NCI-H2029 (cell line): Measurements from ENCODE around the gene ACTR3C.
"Not testable (repeated sequence)": the region's sequence is repeated elsewhere in the genome, so short reads cannot be mapped to it uniquely, and the experiment has no call there.

Source experiments
- DNase-seq: peaks from one replicate; lab custom pipeline; 2025; lab: John Stamatoyannopoulos, UW

ACTR3C gene

DNA sequence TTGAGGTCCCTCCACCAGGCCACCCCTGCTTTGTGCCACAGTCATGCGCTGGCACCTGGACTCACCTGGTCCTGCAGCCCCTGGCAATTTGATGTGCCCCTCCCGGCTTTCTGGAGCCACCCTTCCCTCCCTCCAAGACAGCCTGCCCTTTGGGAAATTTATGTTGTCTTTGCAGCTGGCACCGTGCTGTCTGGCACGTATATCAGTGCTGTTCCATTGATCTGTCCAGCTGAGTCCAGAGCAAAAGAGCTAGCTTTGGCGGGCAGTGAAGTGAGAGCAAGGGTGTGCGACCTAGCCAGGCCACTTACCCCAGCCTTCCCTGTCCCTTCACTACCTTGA lies 12.4 kb upstream of the ACTR3C start:
- no peak for DNase-seq

DNA sequence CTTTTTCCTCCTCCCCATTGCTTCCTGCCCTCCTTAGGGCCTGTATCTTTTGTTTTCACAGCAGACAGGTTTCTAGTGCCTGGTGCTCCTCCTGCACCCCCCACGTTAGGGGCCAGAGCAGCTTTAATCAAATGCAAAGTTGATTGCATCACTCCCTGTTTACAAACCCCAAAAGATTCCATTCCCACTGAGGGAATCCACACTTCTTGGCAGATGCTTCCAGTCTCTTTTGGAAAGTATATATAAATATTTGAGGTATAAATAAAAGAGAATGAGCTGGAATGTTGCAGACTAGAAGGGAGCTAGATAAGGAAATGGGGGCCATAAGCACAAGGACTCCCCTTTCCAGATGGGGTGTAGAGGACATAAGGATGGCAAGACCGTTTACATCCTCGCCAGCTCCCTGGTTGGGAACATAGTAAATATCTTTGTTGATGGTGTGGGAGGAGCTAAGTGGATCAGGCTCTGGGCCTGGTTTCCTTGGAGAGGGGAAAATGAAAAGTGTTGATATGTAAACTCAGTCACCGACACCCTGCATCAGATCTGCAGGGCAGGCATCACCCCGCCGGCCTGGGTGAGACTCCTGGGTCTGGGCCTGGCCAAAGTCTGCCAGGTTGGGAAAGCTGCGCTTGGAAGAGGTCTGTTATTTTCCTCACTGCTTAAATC lies 11.9 kb upstream of the ACTR3C start:
- DNase-seq, result no peak

GRCh38 chr7:150334108-150334507 lies 10.8 kb upstream of the ACTR3C start:
- no peak for DNase-seq

DNA sequence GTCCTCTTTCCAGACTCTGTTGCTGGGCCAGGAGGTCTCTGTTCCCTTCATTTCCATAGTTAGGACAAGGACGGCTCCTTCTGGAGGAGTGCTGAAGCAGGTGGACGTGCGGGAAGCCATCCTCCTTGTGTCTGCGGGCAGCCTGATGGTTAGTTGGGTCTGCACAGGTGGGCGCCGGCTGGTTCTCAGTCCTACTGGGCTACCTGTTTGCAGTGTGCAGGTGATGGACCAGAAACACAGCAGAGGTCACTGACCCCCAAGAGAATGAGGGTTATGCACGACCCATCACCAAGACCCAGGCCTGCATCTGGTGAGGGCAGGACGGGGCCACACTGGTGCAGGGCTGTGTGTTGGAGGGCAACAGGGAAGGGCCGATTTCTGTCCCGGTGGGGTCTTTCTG lies 10.3 kb upstream of the ACTR3C start:
- DNase-seq, result no peak

GRCh38 chr7:150332852-150333635 lies 9.7 kb upstream of the ACTR3C start:
- no peak for DNase-seq

GRCh38 chr7:150330211-150330885 lies 7.0 kb upstream of the ACTR3C start:
- DNase-seq, result no peak

DNA sequence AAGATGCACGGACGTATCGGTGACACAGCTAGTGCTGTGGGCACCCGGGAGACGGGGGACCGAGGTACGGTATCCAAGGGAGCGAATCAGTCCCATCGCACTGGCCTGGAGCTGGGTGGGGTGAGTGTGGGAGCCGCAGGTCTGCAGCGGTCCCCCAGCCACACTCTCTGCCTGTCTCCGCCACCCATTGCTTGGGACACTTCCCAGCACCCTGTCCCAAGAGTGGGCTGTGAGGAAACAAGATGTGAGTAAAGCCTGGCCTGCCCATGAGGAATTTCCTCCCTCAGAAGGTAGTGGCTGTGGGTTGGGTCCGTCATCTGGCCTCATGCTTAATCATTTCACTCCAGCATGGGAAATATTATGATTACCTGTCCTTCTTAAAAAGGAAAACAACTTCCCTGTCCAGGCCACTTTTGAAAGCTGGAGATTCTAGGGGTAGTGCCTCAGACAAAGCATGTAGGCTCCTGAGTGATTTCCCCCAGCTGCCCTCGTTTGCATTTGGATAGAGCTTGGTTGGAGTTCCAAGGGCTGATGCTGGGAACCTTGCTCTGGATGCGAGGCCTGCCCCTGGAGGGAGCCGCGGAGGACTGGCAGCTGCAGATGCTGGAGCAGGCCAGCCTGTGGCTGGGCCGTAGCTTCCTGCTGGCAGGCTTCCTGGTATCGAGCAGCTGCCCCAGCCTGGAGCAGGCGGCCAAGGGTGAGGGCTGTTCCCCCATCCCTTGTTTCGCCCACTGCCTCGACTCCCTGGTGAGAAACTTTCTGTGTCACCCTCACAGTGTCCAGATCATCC lies 6.2 kb upstream of the ACTR3C start:
- DNase-seq, result no peak

DNA sequence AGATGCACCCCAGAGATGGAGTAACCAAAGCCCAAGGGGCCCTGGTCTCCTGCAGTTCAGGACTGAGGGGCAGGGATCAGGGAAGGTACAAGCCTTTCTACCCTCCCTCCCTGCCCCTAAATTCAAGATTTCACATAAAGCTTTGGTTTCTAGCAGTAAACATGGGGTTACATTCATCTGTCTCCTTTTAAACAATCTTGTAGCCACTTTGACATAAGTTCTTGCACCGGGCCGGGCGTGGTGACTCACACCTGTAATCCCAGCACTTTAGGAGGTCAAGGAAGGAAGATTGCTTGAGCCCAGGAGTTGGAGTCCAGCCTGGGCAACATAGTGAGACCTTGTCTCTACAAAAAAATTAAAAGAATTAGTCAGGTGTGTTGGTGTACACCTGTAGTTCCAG lies 4.0 kb upstream of the ACTR3C start:
- DNase-seq, result no peak

DNA sequence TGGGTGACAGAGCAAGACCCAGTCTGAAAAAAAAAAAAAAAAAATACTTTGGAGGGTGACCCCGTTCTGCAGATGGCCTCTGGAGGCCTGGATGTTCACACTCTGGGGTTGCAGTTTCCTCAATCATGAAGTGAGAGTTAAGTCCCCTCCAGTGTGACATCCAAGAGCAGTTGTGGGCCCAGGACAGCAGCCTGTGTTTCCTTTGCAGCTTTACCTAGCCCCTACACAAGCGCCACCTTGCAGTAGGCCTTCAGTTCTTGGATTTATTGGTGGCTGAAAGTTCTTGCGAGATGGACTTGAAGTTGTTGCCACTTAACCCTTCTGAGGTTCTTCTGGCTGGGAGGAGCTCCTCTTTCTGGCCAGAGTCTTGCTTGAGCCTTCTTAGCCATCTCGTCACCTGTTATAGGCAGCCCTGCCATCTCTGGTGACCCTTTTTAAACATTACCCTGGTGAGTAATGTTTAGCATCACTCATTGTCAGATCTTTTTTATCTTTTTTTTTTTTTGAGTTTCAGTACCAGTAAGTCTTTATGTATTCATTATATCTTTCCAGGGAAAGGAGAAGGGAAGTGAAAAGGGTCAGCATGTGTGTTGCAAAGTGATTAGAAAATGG lies 3.4 kb upstream of the ACTR3C start:
- DNase-seq, result no peak

- DNase-seq, result no peak
Observed at GRCh38 chr7:150325901-150326300, 2.6 kb upstream of the ACTR3C start.

DNA sequence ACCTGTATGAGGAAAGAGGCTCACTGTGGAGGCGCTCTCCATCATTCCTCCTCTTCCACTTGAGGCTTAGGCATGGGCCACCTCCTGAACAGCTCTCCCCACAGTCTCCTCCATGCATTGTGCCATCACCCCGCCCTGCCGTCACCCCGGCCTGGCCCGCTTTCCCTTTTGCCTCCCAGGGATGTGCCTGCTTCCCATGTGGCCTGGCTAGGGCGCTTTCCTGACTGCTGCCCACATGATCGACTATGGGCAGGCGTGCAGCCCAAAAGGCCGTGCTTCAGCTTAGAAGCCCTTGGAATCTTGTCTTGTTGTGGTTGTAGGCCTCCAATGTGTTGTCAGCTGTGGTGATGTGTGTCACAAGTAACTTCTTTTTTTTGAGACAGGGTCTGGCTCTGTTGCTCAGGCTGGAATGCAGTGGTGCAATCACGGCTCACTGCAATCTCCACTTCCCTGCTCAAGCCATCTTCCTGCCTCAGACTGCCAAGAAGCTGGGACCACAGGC lies 1.8 kb upstream of the ACTR3C start:
- no peak for DNase-seq

- DNase-seq, result peak; percentile 15
Observed at GRCh38 chr7:150324373-150324961, 1.1 kb upstream of the ACTR3C start.

DNA sequence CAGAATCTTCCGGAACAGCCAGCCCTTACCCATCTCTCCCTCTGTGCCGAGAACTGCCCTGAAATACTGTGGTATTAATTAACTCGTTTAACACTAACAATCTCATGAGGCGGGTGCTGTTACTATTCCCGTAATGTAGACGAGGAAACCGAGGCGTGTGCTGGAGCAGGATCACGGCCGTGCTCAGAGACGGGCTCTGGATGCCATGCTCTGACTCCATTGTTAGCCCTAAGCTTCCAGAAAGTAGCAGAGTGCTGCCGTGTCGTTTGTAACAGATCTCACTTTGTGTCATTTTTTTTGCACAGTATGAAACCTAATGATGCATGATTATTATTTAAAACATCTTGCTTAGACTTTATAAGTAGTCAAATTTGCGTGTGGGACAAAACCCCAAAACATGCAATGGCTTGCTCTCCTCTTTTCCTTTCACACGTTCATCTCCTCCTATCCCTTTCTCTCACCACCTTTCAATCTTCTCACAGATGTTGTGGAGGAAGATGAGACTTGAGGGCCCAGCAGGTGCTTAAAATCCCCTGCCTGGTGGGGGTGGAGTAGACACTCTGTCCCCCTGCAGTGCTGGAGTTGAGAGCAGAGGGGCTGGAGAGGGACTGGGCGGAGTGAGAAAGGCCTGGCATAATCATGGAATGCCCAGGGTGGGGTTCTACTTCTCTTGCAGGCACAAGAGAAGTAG lies 482 bp upstream of the ACTR3C start:
- peak; percentile 56 for DNase-seq

DNA sequence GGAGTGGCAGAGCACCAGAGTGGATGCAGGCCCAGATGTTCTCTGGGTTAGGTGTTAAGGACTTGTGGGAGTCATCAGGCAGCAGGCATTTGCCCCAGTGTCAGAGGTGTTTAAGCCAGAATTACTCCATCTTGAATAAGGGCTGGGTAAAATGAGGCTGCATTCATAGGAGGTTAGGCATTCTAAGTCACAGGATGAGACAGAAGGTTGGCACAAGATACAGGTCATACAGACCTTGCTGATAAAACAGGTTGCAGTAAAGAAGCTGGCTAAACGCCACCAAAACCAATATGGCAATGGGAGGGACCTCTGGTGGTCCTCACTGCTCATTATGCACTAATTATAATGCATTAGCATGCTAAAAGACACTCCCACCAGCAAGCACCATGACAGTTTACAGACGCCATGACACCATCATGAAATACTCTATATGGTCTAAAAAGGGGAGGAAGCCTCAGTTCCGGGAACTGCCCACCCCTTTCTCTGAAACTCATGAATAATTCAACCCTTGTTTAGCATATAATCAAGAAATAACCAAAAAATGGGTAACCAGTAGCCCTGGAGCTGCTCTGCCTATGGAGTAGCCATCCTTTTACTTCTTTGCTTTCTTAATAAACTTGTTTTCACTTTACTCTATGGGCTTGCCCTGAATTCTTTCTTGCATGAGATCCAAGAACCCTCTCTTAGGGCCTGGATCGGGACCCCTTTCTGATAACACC lies 1.1 kb downstream of the ACTR3C start:
- DNase-seq, result peak; percentile 54

DNA sequence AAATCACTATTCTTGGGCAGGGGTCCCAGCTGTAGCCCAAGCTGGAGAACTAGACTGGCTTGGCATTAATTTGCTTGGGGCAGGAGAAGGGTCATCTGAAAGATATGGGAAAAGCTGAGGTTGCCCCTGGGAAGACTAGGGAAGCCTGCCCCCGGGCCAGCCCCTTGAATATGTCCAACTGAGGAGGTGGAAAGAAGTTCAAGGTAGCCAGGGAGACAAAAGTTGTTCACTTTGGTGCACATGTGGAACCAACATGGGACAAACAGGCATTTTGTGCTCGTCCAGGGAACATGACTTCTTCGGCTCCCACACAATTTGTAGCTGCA lies 1.6 kb downstream of the ACTR3C start:
- DNase-seq, result no peak

DNA sequence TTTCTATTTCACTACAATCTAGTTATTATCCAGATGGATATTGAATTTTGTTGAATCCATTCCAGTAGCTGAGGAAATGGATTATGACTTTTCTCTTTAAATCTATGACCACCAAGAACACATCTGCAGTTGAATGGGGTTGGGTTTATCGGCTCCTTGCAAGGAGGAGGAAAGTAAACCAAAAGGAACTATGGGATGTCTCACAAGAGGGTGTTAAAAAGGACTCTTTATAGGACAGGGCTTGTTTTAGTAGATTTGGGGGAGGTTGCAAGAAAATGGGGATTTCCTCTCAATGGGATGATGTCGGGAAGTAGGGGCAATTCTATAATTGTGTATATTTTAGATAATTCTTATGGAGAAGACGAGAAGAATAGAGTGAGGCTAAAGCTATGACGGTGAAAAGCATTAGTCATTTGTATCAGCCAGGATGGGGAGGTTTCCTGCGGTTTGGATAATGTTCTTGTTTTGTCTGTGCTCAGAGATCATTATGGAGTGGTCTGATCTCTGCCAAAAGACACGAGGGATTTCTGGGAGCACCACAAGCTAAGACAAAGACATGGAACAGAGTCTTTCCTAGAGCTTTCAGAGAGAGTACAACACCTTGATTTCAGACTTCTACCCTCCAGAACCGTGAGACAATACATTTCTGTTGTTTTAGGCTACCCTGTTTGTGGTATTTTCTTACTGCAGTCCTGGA lies 5.4 kb downstream of the ACTR3C start:
- no peak for DNase-seq

DNA sequence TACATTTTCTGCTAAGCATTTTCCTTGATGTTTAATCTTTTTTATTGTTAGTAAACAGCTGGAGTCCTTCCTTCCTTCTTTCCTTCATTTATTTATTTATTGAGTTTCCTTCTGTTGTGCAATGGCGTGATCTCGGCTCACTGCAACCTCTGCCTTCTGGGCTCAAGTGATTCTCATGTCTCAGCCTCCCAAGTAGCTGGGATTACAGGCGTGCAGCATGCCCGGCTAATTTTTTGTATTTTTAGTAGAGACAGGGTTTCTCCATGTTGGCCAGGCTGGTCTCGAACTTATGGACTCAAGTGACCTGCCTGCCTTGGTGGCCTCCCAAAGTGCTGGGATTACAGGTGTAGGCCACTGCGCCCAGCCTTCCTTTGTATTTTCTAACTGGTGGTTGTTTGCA lies 6.4 kb downstream of the ACTR3C start:
- DNase-seq, result not testable (repeated sequence)

DNA sequence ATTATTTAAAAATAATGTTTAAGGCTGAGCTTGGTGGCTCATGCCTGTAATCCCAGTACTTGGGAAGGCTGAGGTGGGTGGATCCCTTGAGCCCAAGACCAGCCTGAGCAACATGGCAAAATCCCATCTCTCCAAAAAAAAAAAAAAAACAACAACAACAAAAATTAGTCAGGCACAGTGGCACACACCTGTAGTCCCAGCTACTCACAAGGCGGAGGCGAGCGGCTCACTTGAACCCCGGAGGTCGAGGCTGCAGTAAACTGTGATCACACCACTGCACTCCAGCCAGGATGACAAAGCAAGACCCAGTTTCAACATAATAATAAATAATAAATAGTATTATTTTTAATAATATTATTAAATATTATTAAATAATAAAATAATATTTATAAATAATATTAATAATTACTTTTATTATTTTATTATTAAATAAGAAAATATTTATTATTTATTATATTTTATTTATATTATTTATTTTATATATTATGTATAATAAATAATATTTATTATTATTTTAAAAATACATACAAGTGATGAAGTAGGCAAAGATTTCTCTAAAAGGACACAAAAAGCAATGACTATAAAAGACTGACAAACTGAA lies 8.6 kb downstream of the ACTR3C start:
- no peak for DNase-seq

GRCh38 chr7:150313870-150314269 lies 9.5 kb downstream of the ACTR3C start:
- DNase-seq, result no peak
